Measurements from ENCODE around the gene VAT1.
A peak's percentile ranks its signal among the peaks of the same experiment; 100 is the strongest.
"Not testable (repeated sequence)": the region's sequence is repeated elsewhere in the genome, so short reads cannot be mapped to it uniquely, and the experiment has no call there.

The VAT1 gene

GRCh38 chr17:42985225-42985624 lies 37.0 kb downstream of the VAT1 start:
- DNase-seq, result peak; percentile 53 to 78 (median 73)
- Histone ChIP-seq H3K27me3 (replicated peaks in 2 of 5; ENCODE audit: control insufficient read depth in 4 of 5, insufficient read depth in 5 of 5, low read length in 4 of 5) (no peaks in the 10 kb centered on the region), H3K4me1 (ENCODE audit: control extremely low read depth in 1 of 4, control insufficient read depth in 4 of 4, insufficient read depth in 4 of 4, low read length in 3 of 4) (peaks cover 19 to 37% (median 28%) of the 10 kb centered on the region in 4 experiments), H3K36me3 (ENCODE audit: control insufficient read depth in 4 of 4, insufficient read depth in 4 of 4, low read length in 3 of 4) (peaks cover 14 to 33% (median 24%) of the 10 kb centered on the region in 4 experiments), H3K27ac (ENCODE audit: insufficient read depth in 1 of 2, low read depth in 1 of 2, low read length in 2 of 2, poor library complexity in 1 of 2, severe bottlenecking in 2 of 2) (peak overlapping the region in 1 of 2 experiments; percentile 15), H3K9me3 (ENCODE audit: control extremely low read depth in 1 of 5, control insufficient read depth in 4 of 5, insufficient read depth in 2 of 5, low read depth in 1 of 5, low read length in 4 of 5) (no peaks in the 10 kb centered on the region), H3K4me3 (ENCODE audit: control insufficient read depth in 1 of 7, extremely low read depth in 1 of 7, insufficient read depth in 4 of 7, low read depth in 2 of 7, low read length in 6 of 7) (peak overlapping the region in 3 of 7 experiments; percentile 37 to 47 (median 39))
- ChIA-PET POLR2A (no interaction called here), CTCF (interaction anchor here (0.6 to 1.4 kb wide), 4 partner anchors 8 to 104 kb away, joined by 3 to 5 read pairs (median 4); partner anchors contain the start of gene RPL27)
- no CpG with 5 or more reads among the region's 1 CpG for WGBS (ENCODE audit: insufficient coverage)

GRCh38 chr17:42982266-42982665 lies 39.9 kb downstream of the VAT1 start:
- Histone ChIP-seq H3K27ac (ENCODE audit: insufficient read depth in 1 of 2, low read depth in 1 of 2, low read length in 2 of 2, poor library complexity in 1 of 2, severe bottlenecking in 2 of 2) (no peak overlapping the region), H3K9me3 (ENCODE audit: control extremely low read depth in 1 of 5, control insufficient read depth in 4 of 5, insufficient read depth in 2 of 5, low read depth in 1 of 5, low read length in 4 of 5) (no peaks in the 10 kb centered on the region), H3K4me1 (ENCODE audit: control extremely low read depth in 1 of 4, control insufficient read depth in 4 of 4, insufficient read depth in 4 of 4, low read length in 3 of 4) (peaks cover 19 to 46% (median 38%) of the 10 kb centered on the region in 4 experiments), H3K36me3 (ENCODE audit: control insufficient read depth in 4 of 4, insufficient read depth in 4 of 4, low read length in 3 of 4) (peaks cover 3 to 4% (median 4%) of the 10 kb centered on the region in 4 experiments), H3K4me3 (ENCODE audit: control insufficient read depth in 1 of 7, extremely low read depth in 1 of 7, insufficient read depth in 4 of 7, low read depth in 2 of 7, low read length in 6 of 7) (peak overlapping the region in 1 of 7 experiments; percentile 83), H3K27me3 (replicated peaks in 2 of 5; ENCODE audit: control insufficient read depth in 4 of 5, insufficient read depth in 5 of 5, low read length in 4 of 5) (no peaks in the 10 kb centered on the region)
- CTCF ChIA-PET, result interaction anchor here (1.4 kb wide), 1 partner anchor 140 kb away, joined by 3 read pairs; no protein-coding TSS in a partner anchor
- POLR2A ChIA-PET, result interaction anchor here (0.6 kb wide), 1 partner anchor 1020 kb away, joined by 3 read pairs; no protein-coding TSS in a partner anchor
- DNase-seq, result no peak

GRCh38 chr17:42980766-42981397 lies 41.3 kb downstream of the VAT1 start:
- H3K36me3 ChIP-seq (ENCODE audit: control insufficient read depth in 4 of 4, insufficient read depth in 4 of 4, low read length in 3 of 4), result peaks cover 0 to 2% (median under 1%) of the 10 kb centered on the region in 4 experiments
- DNase-seq, result peak; percentile 55 to 73 (median 67)
- CTCF ChIA-PET, result interaction anchor here (1.0 kb wide), 1 partner anchor 17 kb away, joined by 4 read pairs; the partner anchor contains the start of gene RPL27
- peak overlapping the region; percentile 83 to 95 (median 90) for H3K4me3 ChIP-seq (ENCODE audit: control insufficient read depth in 1 of 7, extremely low read depth in 1 of 7, insufficient read depth in 4 of 7, low read depth in 2 of 7, low read length in 6 of 7)
- H3K27me3 ChIP-seq (replicated peaks in 2 of 5; ENCODE audit: control insufficient read depth in 4 of 5, insufficient read depth in 5 of 5, low read length in 4 of 5), result no peaks in the 10 kb centered on the region
- no peaks in the 10 kb centered on the region for H3K9me3 ChIP-seq (ENCODE audit: control extremely low read depth in 1 of 5, control insufficient read depth in 4 of 5, insufficient read depth in 2 of 5, low read depth in 1 of 5, low read length in 4 of 5)
- peaks cover 19 to 43% (median 37%) of the 10 kb centered on the region in 4 experiments for H3K4me1 ChIP-seq (ENCODE audit: control extremely low read depth in 1 of 4, control insufficient read depth in 4 of 4, insufficient read depth in 4 of 4, low read length in 3 of 4)
- peak overlapping the region; percentile 15 to 87 for H3K27ac ChIP-seq (ENCODE audit: insufficient read depth in 1 of 2, low read depth in 1 of 2, low read length in 2 of 2, poor library complexity in 1 of 2, severe bottlenecking in 2 of 2)
- POLR2A ChIA-PET, result interaction anchor here (0.5 to 1.4 kb wide), 3 partner anchors 17 to 258 kb away, joined by 3 to 5 read pairs (median 4); partner anchors contain the start of gene AARSD1
- WGBS (ENCODE audit: insufficient coverage), result 0% methylated on average over 51 of the region's 67 CpGs

- ChIA-PET POLR2A (interaction anchor here (0.5 to 1.4 kb wide), 3 partner anchors 16 to 258 kb away, joined by 3 to 5 read pairs (median 4); partner anchors contain the start of gene AARSD1), CTCF (interaction anchor here (0.9 to 1.0 kb wide), 2 partner anchors 12 to 18 kb away, joined by 4 read pairs; partner anchors contain the start of gene RPL27)
- H3K4me1 ChIP-seq (ENCODE audit: control extremely low read depth in 1 of 4, control insufficient read depth in 4 of 4, insufficient read depth in 4 of 4, low read length in 3 of 4), result peaks cover 13 to 38% (median 34%) of the 10 kb centered on the region in 4 experiments
- H3K27ac ChIP-seq (ENCODE audit: insufficient read depth in 1 of 2, low read depth in 1 of 2, low read length in 2 of 2, poor library complexity in 1 of 2, severe bottlenecking in 2 of 2), result peak within 1 kb of the TSS; percentile 59 to 87
- no peaks in the 10 kb centered on the region for H3K9me3 ChIP-seq (ENCODE audit: control extremely low read depth in 1 of 5, control insufficient read depth in 4 of 5, insufficient read depth in 2 of 5, low read depth in 1 of 5, low read length in 4 of 5)
- peak within 1 kb of the TSS; percentile 83 to 95 (median 90) for H3K4me3 ChIP-seq (ENCODE audit: control insufficient read depth in 1 of 7, extremely low read depth in 1 of 7, insufficient read depth in 4 of 7, low read depth in 2 of 7, low read length in 6 of 7)
- no peaks in the 10 kb centered on the region for H3K27me3 ChIP-seq (replicated peaks in 2 of 5; ENCODE audit: control insufficient read depth in 4 of 5, insufficient read depth in 5 of 5, low read length in 4 of 5)
- peak; percentile 88 to 92 (median 90) for DNase-seq
- H3K36me3 ChIP-seq (ENCODE audit: control insufficient read depth in 4 of 4, insufficient read depth in 4 of 4, low read length in 3 of 4), result peaks cover 0 to 2% (median under 1%) of the 10 kb centered on the region in 4 experiments
- WGBS (ENCODE audit: insufficient coverage), result 0% methylated on average over 33 of the region's 39 CpGs
These were observed 41.9 kb downstream of the VAT1 start, which contains the start of gene RUNDC1 for GRCh38 chr17:42980274-42980765. Gene RUNDC1 (plus strand): TSS chr17:42980565. CDS start chr17:42980577, 12 bp downstream.

GRCh38 chr17:42979511-42980273 lies 42.5 kb downstream of the VAT1 start, which contains the start of gene PTGES3L:
Gene PTGES3L (minus strand): TSS chr17:42980080. CDS start chr17:42980053, 27 bp downstream.
- 33% methylated on average over 13 of the region's 21 CpGs for WGBS (ENCODE audit: insufficient coverage)
- CTCF ChIA-PET, result interaction anchor here (0.9 to 1.0 kb wide), 2 partner anchors 11 to 45 kb away, joined by 3 to 4 read pairs; no protein-coding TSS in a partner anchor
- no peaks in the 10 kb centered on the region for H3K9me3 ChIP-seq (ENCODE audit: control extremely low read depth in 1 of 5, control insufficient read depth in 4 of 5, insufficient read depth in 2 of 5, low read depth in 1 of 5, low read length in 4 of 5)
- DNase-seq, result peak in 2 of 3 donors; percentile 58 to 71
- peak within 1 kb of the TSS; percentile 83 to 95 (median 90) for H3K4me3 ChIP-seq (ENCODE audit: control insufficient read depth in 1 of 7, extremely low read depth in 1 of 7, insufficient read depth in 4 of 7, low read depth in 2 of 7, low read length in 6 of 7)
- peak within 1 kb of the TSS; percentile 59 to 87 for H3K27ac ChIP-seq (ENCODE audit: insufficient read depth in 1 of 2, low read depth in 1 of 2, low read length in 2 of 2, poor library complexity in 1 of 2, severe bottlenecking in 2 of 2)
- H3K36me3 ChIP-seq (ENCODE audit: control insufficient read depth in 4 of 4, insufficient read depth in 4 of 4, low read length in 3 of 4), result peaks cover 0 to 2% (median under 1%) of the 10 kb centered on the region in 4 experiments
- no peaks in the 10 kb centered on the region for H3K27me3 ChIP-seq (replicated peaks in 2 of 5; ENCODE audit: control insufficient read depth in 4 of 5, insufficient read depth in 5 of 5, low read length in 4 of 5)
- H3K4me1 ChIP-seq (ENCODE audit: control extremely low read depth in 1 of 4, control insufficient read depth in 4 of 4, insufficient read depth in 4 of 4, low read length in 3 of 4), result peaks cover 8 to 32% (median 30%) of the 10 kb centered on the region in 4 experiments
- POLR2A ChIA-PET, result no interaction called here

- H3K4me3 ChIP-seq (ENCODE audit: control insufficient read depth in 1 of 7, extremely low read depth in 1 of 7, insufficient read depth in 4 of 7, low read depth in 2 of 7, low read length in 6 of 7); H3K27me3 ChIP-seq (replicated peaks in 2 of 5; ENCODE audit: control insufficient read depth in 4 of 5, insufficient read depth in 5 of 5, low read length in 4 of 5); H3K27ac ChIP-seq (ENCODE audit: insufficient read depth in 1 of 2, low read depth in 1 of 2, low read length in 2 of 2, poor library complexity in 1 of 2, severe bottlenecking in 2 of 2); H3K36me3 ChIP-seq (ENCODE audit: control insufficient read depth in 4 of 4, insufficient read depth in 4 of 4, low read length in 3 of 4); H3K9me3 ChIP-seq (ENCODE audit: control extremely low read depth in 1 of 5, control insufficient read depth in 4 of 5, insufficient read depth in 2 of 5, low read depth in 1 of 5, low read length in 4 of 5); POLR2A ChIA-PET; DNase-seq: not testable (repeated sequence)
- WGBS (ENCODE audit: insufficient coverage), result 96% methylated on average over 14 of the region's 16 CpGs
- H3K4me1 ChIP-seq (ENCODE audit: control extremely low read depth in 1 of 4, control insufficient read depth in 4 of 4, insufficient read depth in 4 of 4, low read length in 3 of 4), result peaks cover 0 to 11% (median 11%) of the 10 kb centered on the region in 4 experiments
- CTCF ChIA-PET, result interaction anchor here (0.6 to 1.6 kb wide), 2 partner anchors 11 to 99 kb away, joined by 3 read pairs; partner anchors contain the start of gene AARSD1
These were observed 46.5 kb downstream of the VAT1 start for GRCh38 chr17:42975701-42976100.

Measured in common myeloid progenitor, CD34-positive (primary cell).